NCI-H128 (cell line): ENCODE measurements around the gene AIF1.

Source experiments
- DNase-seq: peaks from one replicate; lab custom pipeline; 2025; ENCODE audit not compliant: unreplicated experiment; lab: John Stamatoyannopoulos, UW

Gene AIF1

GRCh38 chr6:31614684-31615578 is at the start of gene AIF1:
AIF1 (plus strand) TSS chr6:31615234; CDS start chr6:31615330, 96 bp downstream.
- no peak for DNase-seq

DNA sequence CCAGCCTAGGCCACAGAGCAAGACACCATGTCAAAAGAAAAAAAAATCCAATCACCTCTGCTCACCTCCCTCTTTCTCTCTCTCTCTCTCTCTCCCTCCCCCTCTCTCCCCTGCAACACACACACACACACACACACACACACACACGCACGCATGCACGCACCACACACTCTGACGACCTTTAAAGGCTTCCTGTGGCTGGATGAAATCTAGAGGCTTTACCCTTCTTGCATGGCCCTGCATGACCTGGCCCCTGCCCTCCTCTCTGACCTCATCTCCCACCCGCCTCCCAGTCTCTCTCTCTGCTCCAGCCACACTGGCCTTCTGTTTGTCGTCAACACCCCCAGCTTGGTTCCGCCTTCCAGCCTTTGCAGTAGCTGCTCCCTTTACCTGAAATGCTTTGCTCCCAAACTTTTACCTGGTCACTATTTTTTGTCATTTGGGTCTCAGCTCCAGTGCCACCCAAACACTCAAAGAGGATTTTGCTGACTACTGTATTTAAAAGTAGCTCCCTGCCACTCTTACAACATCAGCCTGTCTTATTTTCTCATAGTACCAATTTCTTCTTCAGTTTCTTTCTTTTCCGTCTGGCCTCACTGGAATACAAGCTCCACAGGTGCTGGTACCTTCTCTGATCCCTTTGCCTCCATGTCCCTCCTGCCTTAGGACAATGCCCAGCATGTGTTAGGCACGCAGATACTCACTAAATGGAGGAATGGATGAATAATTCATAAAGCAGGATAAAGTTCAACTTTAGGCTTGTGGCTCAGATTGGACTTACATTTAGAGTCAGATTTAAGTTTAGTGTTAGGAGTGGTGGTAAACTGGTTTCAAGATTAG is 47.3 kb upstream of the AIF1 start:
- DNase-seq, result no peak

GRCh38 chr6:31568537-31568961 is 46.5 kb upstream of the AIF1 start:
- DNase-seq, result no peak

DNA sequence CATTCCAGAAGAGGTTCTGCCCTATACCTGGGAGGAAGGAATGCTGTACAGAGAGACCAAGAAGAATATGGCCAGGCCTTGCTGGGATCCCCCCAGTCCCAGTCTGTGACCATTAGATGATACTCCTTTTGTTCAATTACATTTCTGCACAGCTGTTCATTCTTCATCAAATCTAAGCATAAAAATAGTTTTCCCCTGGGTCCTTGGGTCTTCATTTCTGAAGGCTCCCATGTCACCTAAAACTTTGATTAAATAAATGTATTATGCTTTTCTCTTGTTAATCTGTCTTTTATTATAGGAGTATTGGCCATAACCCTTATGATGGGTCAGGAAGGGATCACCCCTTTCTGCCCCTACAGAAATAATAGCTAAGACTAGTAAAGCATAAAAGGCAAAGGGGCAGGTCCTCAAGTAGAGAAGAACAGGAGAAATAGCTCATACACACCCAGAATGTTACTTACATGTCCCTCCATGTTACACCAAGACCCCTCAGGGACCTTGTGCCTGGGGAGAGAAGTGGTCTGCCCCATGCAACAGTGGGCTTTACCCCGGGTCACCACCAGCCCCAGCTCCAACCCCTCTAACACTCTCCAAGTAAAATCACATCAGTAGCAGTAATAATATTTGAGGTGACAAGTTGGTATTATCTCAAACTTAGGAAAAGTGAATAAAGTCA is 45.0 kb upstream of the AIF1 start:
- DNase-seq, result no peak

- no peak for DNase-seq
Measured at GRCh38 chr6:31572041-31572911, 42.8 kb upstream of the AIF1 start, which contains the start of gene LTA. LTA (plus strand) TSS chr6:31572289; CDS start chr6:31572743, 454 bp downstream.

DNA sequence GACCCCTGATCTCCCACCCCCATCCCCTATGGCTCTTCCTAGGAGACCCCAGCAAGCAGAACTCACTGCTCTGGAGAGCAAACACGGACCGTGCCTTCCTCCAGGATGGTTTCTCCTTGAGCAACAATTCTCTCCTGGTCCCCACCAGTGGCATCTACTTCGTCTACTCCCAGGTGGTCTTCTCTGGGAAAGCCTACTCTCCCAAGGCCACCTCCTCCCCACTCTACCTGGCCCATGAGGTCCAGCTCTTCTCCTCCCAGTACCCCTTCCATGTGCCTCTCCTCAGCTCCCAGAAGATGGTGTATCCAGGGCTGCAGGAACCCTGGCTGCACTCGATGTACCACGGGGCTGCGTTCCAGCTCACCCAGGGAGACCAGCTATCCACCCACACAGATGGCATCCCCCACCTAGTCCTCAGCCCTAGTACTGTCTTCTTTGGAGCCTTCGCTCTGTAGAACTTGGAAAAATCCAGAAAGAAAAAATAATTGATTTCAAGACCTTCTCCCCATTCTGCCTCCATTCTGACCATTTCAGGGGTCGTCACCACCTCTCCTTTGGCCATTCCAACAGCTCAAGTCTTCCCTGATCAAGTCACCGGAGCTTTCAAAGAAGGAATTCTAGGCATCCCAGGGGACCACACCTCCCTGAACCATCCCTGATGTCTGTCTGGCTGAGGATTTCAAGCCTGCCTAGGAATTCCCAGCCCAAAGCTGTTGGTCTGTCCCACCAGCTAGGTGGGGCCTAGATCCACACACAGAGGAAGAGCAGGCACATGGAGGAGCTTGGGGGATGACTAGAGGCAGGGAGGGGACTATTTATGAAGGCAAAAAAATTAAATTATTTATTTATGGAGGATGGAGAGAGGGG is 41.6 kb upstream of the AIF1 start:
- DNase-seq, result no peak

- no peak for DNase-seq
Measured at GRCh38 chr6:31574106-31575061, 40.6 kb upstream of the AIF1 start.

- DNase-seq, result no peak
Measured at GRCh38 chr6:31575335-31575901, 39.6 kb upstream of the AIF1 start, which contains the start of gene TNF. TNF (plus strand) TSS chr6:31575565; CDS start chr6:31575742, 177 bp downstream.

DNA sequence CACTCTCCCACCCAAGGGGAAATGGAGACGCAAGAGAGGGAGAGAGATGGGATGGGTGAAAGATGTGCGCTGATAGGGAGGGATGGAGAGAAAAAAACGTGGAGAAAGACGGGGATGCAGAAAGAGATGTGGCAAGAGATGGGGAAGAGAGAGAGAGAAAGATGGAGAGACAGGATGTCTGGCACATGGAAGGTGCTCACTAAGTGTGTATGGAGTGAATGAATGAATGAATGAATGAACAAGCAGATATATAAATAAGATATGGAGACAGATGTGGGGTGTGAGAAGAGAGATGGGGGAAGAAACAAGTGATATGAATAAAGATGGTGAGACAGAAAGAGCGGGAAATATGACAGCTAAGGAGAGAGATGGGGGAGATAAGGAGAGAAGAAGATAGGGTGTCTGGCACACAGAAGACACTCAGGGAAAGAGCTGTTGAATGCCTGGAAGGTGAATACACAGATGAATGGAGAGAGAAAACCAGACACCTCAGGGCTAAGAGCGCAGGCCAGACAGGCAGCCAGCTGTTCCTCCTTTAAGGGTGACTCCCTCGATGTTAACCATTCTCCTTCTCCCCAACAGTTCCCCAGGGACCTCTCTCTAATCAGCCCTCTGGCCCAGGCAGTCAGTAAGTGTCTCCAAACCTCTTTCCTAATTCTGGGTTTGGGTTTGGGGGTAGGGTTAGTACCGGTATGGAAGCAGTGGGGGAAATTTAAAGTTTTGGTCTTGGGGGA is 38.9 kb upstream of the AIF1 start:
- DNase-seq, result no peak

- DNase-seq, result no peak
Measured at GRCh38 chr6:31576897-31577578, 38.0 kb upstream of the AIF1 start.

DNA sequence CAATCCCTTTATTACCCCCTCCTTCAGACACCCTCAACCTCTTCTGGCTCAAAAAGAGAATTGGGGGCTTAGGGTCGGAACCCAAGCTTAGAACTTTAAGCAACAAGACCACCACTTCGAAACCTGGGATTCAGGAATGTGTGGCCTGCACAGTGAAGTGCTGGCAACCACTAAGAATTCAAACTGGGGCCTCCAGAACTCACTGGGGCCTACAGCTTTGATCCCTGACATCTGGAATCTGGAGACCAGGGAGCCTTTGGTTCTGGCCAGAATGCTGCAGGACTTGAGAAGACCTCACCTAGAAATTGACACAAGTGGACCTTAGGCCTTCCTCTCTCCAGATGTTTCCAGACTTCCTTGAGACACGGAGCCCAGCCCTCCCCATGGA is 37.5 kb upstream of the AIF1 start:
- DNase-seq, result no peak

GRCh38 chr6:31578184-31579118 is 36.6 kb upstream of the AIF1 start:
- DNase-seq, result no peak

GRCh38 chr6:31579119-31579505 is 35.9 kb upstream of the AIF1 start:
- DNase-seq, result no peak

DNA sequence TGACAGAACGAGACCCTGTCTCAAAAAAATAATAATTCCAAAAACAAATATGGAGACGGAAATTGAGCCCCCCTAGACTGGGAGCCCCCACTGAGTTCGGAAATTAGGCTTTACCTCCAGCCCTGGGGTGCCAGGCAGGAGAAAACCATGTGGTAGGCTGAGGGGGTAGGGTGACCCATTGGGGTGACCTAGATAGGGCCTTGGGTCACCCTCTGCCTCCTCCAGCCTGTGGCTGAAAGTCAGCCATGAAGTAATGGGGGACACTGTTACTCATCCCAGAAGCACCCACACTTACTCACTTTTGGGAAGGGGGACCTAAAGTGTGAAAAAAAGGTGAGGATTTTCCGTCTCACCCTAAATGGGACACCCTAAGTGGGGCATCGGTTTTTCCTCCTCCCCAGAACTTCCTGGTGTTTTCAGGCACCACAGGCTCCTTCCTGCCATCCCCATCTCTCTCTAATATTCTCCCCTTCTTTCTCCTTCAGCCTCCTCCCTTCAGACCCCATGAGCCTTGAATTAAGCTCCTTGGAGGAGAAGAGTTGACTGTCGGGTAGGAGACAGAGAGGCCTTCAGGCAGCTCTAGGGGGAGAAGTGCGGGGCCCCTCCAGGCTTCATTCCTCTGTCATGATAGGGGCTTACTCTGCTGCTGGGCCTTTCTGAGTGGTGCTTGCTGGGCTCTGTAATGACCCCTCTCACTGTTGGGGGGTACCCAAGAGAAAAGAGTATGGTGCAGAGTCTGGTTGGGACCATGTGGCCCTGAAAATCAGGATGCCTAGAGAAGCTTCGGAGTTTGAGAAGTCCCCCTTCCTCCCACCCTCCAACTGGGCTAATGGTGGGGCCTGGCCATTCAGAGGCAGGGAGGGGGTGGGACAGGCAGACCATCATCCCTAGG is 35.2 kb upstream of the AIF1 start:
- no peak for DNase-seq

- DNase-seq, result no peak
Measured at GRCh38 chr6:31580438-31580740, 34.6 kb upstream of the AIF1 start.
